ENCODE results near the gene PDE7B.

GRCh38 chr6:135858931-135859330 lies 7.4 kb downstream of the PDE7B start:
- TF ChIP-seq, protein P1, sequence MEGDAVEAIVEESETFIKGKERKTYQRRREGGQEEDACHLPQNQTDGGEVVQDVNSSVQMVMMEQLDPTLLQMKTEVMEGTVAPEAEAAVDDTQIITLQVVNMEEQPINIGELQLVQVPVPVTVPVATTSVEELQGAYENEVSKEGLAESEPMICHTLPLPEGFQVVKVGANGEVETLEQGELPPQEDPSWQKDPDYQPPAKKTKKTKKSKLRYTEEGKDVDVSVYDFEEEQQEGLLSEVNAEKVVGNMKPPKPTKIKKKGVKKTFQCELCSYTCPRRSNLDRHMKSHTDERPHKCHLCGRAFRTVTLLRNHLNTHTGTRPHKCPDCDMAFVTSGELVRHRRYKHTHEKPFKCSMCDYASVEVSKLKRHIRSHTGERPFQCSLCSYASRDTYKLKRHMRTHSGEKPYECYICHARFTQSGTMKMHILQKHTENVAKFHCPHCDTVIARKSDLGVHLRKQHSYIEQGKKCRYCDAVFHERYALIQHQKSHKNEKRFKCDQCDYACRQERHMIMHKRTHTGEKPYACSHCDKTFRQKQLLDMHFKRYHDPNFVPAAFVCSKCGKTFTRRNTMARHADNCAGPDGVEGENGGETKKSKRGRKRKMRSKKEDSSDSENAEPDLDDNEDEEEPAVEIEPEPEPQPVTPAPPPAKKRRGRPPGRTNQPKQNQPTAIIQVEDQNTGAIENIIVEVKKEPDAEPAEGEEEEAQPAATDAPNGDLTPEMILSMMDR (IDR thresholded peaks at IDR 0.05) = no peak
- no peak for TF ChIP-seq POLR2AphosphoS5 (IDR thresholded peaks at IDR 0.05)
